HFFc6 (cell line): ENCODE results near the gene ZBTB48. TPM values are rescaled to one million over a fixed set of nuclear protein-coding genes. Genes with fewer than 3 reads are reported as not detected.
"Not testable (repeated sequence)": the region's sequence is repeated elsewhere in the genome, so short reads cannot be mapped to it uniquely, and the experiment has no call there.

Experiments used
- DNase-seq: peaks from one replicate; pipeline ENCODE4 v3.0.0-alpha.2; 2018
- H3K27ac Mint-ChIP-seq: 2 replicates; pipeline ENCODE4 v1.8.0; 2020; ENCODE audit warnings: mild to moderate bottlenecking, mixed read lengths
- H3K27me3 Mint-ChIP-seq: 2 replicates; pipeline ENCODE4 v1.8.0; 2021; ENCODE audit warnings: mild to moderate bottlenecking, moderate library complexity, mixed read lengths; ENCODE audit not compliant: insufficient read depth
- H3K36me3 Mint-ChIP-seq: 2 replicates; pipeline ENCODE4 v1.8.0; 2021; ENCODE audit warnings: low read depth, mixed read lengths
- H3K4me1 Mint-ChIP-seq: 2 replicates; pipeline ENCODE4 v1.8.0; 2020; ENCODE audit warnings: low read depth, mixed read lengths
- H3K4me3 Mint-ChIP-seq: 2 replicates; pipeline ENCODE4 v1.8.0; 2020; ENCODE audit warnings: mild to moderate bottlenecking, moderate library complexity, mixed read lengths
- H3K9me3 Mint-ChIP-seq: 2 replicates; pipeline ENCODE4 v1.8.0; 2020; ENCODE audit warnings: mild to moderate bottlenecking, mixed read lengths
- CTCF ChIP-seq: fragments of 200-600 bp; sonication (generic); IDR thresholded peaks from 2 replicates; pipeline ENCODE4 v1.5.0; 2021; ENCODE audit warnings: antibody characterized with exemption, mild to moderate bottlenecking
- total RNA-seq, 6 experiments: library from RNA; stranded (reverse); fragmentation: NEBNext Ultra II Directional; extraction: Animal tissue kit (Norgen Biotek cat#: 25700); gene quantifications; 2 replicates in 1 of 6; 3 replicates in 5 of 6; pipeline ENCODE4 v1.2.3, GENCODE V29; 2021

ZBTB48 gene
- total RNA-seq, 6 experiments from 2014 or later = 10.0 to 15.1 (median 11.3) TPM

- H3K27ac Mint-ChIP-seq = no peak overlapping the region
- H3K9me3 Mint-ChIP-seq = no peaks in the 10 kb centered on the region
- no peak for DNase-seq
- peaks cover 16% of the 10 kb centered on the region for H3K4me1 Mint-ChIP-seq
- H3K4me3 Mint-ChIP-seq = no peak overlapping the region
- no peaks in the 10 kb centered on the region for H3K27me3 Mint-ChIP-seq
- no peak for TF ChIP-seq CTCF
- H3K36me3 Mint-ChIP-seq = peaks cover 26% of the 10 kb centered on the region
These were observed 18.0 kb downstream of the ZBTB48 start for GRCh38 chr1:6597777-6598131.

- Mint-ChIP-seq H3K36me3 (peaks cover 22% of the 10 kb centered on the region), H3K4me3 (peak overlapping the region; percentile 49), H3K27me3 (peaks cover 2% of the 10 kb centered on the region; the same call in 1 of the 2 replicates), H3K9me3 (no peaks in the 10 kb centered on the region), H3K27ac (peak overlapping the region; percentile 46; the same call in 1 of the 2 replicates), H3K4me1 (peaks cover 28% of the 10 kb centered on the region)
- TF ChIP-seq CTCF = no peak
- no peak for DNase-seq
These were observed 19.6 kb downstream of the ZBTB48 start for GRCh38 chr1:6599141-6599975.

- Mint-ChIP-seq H3K27ac (peak overlapping the region; percentile 97), H3K4me3 (peak overlapping the region; percentile 96), H3K4me1 (peaks cover 33% of the 10 kb centered on the region), H3K36me3 (peaks cover 22% of the 10 kb centered on the region)
- not testable (repeated sequence) for H3K27me3 Mint-ChIP-seq, DNase-seq, H3K9me3 Mint-ChIP-seq
These were observed 20.2 kb downstream of the ZBTB48 start for GRCh38 chr1:6599991-6600390.

- H3K27me3 Mint-ChIP-seq = peaks cover 2% of the 10 kb centered on the region; the same call in 1 of the 2 replicates
- DNase-seq = no peak
- H3K27ac Mint-ChIP-seq = peak overlapping the region; percentile 97
- peaks cover 22% of the 10 kb centered on the region for H3K36me3 Mint-ChIP-seq
- TF ChIP-seq CTCF = no peak
- peak overlapping the region; percentile 96 for H3K4me3 Mint-ChIP-seq
- no peaks in the 10 kb centered on the region for H3K9me3 Mint-ChIP-seq
- H3K4me1 Mint-ChIP-seq = peaks cover 36% of the 10 kb centered on the region
These were observed 20.7 kb downstream of the ZBTB48 start for GRCh38 chr1:6600410-6601048.

- peaks cover 36% of the 10 kb centered on the region for H3K4me1 Mint-ChIP-seq
- peaks cover 2% of the 10 kb centered on the region; the same call in 1 of the 2 replicates for H3K27me3 Mint-ChIP-seq
- H3K36me3 Mint-ChIP-seq = peaks cover 16% of the 10 kb centered on the region; the same call in 1 of the 2 replicates
- peak overlapping the region; percentile 97 for H3K27ac Mint-ChIP-seq
- H3K4me3 Mint-ChIP-seq = peak overlapping the region; percentile 96
- TF ChIP-seq CTCF = no peak; the same call in 1 of the 2 replicates
- DNase-seq = peak; percentile 96
- no peaks in the 10 kb centered on the region for H3K9me3 Mint-ChIP-seq
These were observed 21.5 kb downstream of the ZBTB48 start for GRCh38 chr1:6601049-6601922.
